GM18499 (cell line): ENCODE results near the gene C2orf42.
"Not testable (repeated sequence)": the region's sequence is repeated elsewhere in the genome, so short reads cannot be mapped to it uniquely, and the experiment has no call there.

Experiments
- ATAC-seq: cut with Tn5 transposase; IDR thresholded peaks from one replicate; pipeline ENCODE4 v1.9.1; 2021; ENCODE audit warnings: moderate number of reproducible peaks; ENCODE audit not compliant: insufficient read depth, unreplicated experiment

The C2orf42 gene

DNA sequence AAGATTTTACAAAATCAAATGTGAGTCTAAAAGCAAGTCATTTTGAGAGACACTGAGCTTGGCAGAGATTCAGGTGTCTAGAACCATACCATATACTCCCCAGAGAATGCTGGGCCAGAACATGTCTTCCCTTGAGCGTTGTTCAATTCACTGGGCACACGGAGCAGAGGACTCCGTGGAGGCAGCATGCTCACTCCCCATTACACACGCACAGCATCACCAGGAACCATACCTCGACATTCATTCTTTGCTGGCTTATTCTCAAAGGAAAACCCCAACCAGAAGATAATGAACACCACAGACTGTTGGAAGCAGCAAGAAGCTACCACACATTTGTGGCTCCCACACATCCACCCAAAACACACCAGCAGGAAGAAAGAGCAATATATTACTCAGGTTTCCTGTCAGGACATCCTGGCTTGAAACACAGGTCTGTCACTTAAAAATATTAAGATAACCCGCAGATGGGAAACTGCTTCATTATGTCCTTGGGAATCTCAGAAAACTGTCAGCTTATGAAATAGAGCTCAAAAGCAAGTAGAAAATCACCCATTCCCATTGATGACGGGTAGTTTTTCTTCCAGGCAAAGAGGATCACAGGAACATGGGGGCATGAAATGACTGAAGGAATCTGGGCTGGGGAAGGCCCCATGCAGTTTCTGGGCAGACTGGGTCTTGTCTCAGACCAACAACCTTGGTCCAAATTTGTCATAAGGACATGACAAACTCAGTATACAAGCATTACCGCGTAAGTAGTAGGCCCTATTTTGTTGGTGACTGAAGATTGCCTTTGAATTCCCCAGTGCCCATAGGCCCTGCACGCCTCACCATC, 57.1 kb downstream of the C2orf42 start:
- ATAC-seq = no peak

GRCh38 chr2:70133127-70133452, 57.7 kb downstream of the C2orf42 start:
- no peak for ATAC-seq

DNA sequence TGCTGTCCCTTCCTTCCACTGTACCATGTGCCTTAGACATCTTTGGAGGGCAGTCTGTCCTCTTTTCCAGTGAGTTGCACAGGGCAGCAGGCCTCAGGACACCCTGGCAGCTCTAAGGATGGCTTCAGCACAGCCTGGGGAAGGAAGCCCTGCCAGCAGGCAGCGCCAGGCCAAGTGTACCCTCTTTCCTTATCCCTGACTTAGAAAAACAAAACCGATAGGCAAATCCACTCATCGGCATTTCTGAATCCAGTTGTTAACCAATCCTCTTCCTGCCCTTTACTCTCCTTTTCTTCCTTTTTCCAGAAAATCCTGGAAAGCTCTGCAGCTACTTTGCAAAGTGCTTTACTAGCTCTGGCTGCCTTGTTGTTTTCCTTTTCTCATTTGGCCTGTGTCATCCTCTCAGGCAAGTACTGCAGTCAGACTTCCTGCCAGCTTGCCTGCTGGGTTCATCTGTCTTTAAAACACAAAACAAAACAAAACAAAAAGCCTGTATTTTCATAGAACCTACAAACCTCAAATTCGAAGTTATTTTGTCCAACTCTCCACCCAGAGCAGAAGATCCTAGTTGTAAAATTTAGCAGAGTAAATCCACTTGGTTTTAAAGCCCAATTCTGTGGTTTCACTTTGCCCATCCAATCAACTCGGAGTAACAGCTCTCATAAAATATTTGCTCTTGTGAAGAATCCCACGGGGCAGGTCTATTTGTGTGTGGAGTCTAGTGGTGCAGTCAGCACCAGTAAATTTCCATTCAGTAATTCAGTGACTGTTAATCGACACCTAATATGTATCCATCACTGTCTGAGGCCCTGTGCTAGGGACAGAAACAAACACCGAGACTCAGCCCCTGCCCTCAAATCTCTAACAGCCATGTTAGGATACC, 58.3 kb downstream of the C2orf42 start:
- ATAC-seq = peak; percentile 32

DNA sequence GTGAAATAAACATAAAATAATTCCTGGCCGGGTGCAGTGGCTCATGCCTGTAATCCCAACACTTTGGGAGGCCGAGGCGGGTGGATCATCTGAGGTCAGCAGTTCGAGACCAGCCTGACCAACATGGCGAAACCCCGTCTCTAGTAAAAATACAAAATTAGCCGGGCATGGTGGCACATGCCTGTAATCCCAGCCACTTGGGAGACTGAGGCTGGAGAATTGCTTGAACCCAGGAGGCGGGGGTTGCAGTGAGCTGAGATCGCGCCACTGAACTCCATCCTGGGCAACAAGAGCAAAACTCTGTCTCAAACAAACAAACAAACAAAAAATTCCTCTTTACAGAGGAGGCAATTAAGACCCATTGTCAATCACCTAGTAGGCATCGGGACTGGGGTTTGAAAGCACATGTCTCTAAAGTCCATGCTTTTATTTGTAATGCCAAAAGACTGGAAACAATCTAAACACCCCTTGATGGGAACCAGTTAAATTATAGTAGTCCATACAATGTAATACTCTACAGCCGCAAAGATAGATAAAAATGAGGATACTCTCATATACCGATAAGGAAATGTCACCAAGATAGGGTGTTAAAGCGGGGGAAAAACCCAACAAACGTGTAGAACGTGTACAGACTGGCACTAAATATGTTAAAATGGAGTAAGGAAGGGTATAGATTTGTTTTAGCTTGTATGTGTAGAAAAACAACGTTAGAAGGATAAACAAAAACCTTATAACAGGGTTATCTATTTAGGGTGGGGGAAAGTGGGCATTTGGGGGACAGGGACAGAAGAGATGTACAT, 59.3 kb downstream of the C2orf42 start:
- ATAC-seq = not testable (repeated sequence)

GRCh38 chr2:70128005-70128404, 62.8 kb downstream of the C2orf42 start:
- ATAC-seq = no peak

DNA sequence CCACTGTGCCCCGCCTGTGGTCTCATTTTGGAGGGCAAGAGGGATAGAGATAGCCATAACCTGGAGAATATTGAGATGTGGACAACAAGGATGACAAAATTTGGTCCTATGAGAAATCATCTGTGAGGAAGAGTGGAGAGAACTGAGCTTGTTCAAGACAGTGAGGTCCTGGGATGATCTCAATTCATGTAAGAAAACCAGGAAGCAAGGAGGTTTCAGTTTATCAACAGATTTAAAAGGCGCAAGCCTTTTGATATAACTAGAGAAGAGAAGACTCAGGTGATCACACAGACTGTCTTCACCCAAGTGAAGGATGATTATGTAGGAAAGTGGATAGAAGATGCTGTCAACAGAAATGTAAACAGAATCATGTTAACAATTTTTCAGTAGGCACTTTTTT, 64.4 kb downstream of the C2orf42 start:
- ATAC-seq = no peak

GRCh38 chr2:70125498-70125898, 65.3 kb downstream of the C2orf42 start:
- ATAC-seq = no peak

DNA sequence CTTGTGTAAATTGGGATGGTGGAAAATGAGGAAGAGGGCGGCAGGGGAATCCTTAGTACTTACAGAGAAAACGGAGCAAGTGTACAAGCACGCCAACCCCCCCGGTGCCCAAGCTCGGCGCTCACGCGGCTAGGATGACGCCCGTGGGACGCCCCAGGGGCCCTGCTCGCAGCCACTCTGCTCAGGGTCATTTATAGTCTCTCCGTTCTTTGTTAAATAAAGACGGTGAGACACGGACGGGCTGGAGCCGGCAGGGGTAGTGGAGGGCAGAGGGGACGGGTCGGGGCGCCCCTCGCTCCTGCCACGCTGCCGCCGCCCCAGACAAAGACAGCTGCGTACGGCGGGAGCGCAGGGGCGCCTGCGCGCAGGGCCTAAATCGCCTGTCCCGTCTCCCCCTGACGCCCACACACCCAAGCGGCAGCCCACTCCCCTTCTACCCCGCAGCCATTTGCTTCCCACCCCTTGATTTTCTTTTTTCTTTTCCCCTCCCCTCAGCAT, 65.8 kb downstream of the C2orf42 start:
- no peak for ATAC-seq

- no peak for ATAC-seq
Measured at GRCh38 chr2:70123829-70124116, 67.0 kb downstream of the C2orf42 start.

DNA sequence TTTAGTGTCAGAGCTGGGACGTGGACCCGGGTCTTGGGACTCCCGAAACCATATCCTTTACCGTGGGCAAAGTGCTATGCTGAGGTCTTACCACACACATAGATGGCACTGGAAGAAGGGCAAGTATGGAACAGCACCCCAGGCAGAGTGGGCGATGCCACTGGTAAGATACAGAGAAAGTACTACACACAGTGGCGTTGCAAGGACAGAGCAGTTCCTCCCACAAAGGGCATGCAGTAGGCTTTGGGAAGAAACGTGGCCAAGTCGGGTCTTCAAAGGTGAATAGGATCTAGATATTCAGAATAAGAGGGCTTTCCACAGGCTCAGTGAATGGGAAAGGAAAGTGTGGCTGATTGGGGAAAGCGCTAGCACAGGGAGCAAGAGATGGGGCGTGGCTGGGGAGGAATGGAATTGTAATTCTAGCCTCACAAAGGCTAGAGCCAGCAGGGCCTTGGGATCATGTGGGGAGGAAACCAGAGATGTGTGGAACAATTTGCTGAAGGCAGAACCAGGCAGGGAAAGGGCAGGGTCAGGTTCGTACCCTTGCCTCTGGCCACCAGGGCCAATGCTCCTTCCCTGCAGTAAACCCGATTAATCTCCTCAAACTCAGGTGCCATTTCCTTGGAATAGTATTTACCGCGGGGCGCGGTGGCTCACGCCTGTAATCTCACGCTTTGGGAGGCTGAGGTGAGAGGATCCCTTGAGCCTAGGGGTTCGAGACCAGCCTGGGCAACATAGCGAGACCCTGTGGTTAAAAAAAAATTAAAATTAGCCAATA, 67.6 kb downstream of the C2orf42 start:
- ATAC-seq = no peak

- ATAC-seq = no peak
Measured at GRCh38 chr2:70122470-70122869, 68.3 kb downstream of the C2orf42 start.

- ATAC-seq = no peak
Measured at GRCh38 chr2:70121627-70122372, 69.0 kb downstream of the C2orf42 start.

DNA sequence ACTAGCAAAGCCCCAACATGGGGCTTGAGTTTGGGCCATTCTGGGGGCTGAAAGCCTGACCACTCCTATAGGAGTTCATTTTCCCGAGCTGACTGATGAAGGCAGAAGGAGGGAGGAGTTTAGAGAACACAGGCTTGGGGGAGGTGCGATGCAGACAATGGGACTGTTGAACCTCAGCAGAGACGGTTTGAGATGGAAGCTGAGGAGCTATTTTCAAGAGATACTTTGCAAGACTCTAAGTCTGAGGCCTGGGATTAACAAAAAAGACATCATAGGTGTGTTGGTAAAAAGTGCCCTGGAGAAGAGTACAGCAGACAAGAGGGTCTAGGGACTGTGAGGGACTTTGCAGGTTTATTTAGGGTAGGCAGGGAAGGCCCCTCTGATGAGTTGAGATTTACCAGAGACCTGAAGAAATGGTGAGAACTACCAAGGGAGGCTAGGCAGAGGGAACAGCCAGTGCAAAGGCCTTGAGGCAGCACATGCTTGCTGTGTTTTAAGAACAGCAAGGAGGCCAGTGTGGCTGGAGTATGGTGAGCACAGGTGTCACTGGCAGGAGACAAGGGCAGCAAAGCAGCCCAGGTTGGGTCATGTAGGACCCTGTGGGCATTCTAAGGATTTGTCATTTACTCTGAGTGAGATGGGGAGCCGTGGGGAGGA, 71.9 kb downstream of the C2orf42 start:
- ATAC-seq = no peak

DNA sequence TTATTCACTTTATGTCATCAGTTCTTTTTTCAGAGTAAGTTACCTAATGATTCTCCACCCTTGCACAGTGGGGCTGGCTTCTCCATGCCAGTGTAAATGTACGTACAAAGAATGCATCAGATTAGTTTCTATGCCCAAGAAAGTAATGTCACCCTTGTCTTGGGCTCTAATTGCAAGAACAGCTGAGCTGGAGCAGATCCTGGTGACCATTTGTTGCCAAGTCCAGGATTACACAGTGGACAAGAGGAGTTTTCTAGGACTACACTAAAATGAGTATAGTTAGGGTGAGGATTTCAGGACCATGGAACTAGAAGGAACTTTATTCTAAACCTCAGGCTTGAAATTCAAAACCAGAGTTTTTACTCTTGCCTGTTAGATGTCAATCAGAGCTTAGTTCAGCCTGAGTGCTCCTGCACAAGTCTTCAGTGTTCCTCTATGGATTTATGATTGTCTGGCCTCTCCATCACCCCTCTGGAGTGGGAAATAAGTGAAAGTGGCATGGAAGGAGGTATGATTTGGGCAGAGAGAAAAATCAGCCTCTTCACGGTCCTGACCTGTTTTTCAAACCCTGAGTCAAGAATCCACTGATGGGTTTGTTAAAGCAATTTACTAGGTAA, 73.8 kb downstream of the C2orf42 start:
- ATAC-seq = no peak

- ATAC-seq = peak; percentile 43
Measured at GRCh38 chr2:70115646-70116442, 75.0 kb downstream of the C2orf42 start.

DNA sequence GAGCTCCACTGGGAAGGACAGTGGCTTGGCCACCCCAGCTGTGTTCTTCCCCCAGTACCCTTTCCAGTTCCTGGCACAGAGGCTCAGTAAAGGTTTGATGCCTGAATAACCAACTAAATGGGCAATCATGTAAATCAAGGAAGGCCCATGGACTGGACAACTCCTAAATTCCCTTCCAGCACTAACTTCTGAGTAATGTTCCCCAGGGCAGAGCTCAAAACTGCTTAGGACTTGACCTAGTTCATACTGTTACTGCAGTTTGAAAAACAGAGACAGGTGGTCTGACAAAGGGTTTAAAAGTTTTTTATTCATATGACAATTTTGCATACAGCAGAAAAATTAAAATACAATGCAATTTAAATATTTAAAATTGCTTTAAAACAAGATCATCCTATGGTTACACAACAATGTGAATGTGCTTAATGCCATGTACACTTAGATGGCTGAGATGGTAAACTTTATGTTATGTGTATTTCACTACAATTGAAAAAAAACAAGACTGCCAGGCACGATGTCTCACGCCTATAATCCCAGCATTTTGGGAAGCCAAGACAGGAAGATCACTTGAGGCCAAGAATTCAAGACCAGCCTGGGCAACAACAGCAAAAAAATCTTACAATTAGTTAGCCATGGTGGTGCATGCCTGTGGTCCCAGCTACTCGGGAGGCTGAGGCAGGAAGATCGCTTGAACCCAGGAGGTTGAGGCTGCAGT, 77.3 kb downstream of the C2orf42 start:
- no peak for ATAC-seq
